Peyer's patch (tissue), 4 donors: ENCODE measurements around the gene BICRA.

ENCODE experiments used
- POLR2A ChIP-seq, 2 donors: fragments of 450-650 bp; IDR thresholded peaks; one replicate each; pipeline ENCODE4 v1.5.1; 2017; ENCODE audit warnings: antibody characterized with exemption in 2 of 2, mild to moderate bottlenecking in 2 of 2, moderate library complexity in 2 of 2
- TF ChIP-seq, protein P1 (sequence below), 6 experiments: fragments of 450-650 bp in 4 of 6; fragments of 200-600 bp in 2 of 6; sonication (generic) in 1 of 6; IDR thresholded peaks; one replicate each; pipeline ENCODE4 v1.5.1; 2017 to 2019; ENCODE audit warnings: antibody characterized with exemption in 6 of 6, mild to moderate bottlenecking in 3 of 6, moderate library complexity in 1 of 6

DNA sequence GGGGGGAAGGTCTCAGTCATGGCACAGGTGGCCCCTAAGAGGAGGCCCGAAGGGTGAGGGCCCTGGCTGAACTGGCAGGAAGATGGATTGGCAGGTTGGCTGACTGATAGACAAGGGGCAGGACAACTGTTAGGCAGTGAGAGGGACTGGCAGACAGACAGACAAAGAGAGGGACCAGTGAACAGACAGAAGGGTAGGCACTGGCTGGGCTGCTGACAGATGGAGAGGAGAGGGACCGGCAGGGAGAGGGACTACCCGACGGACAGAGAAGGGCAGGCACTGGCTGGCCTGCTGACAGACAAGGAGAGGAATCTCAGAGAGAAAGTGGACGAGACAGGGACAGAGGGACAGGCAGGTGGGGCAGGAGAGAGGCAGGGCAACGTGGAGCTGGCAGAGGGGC, 72.5 kb downstream of the BICRA start:
- TF ChIP-seq POLR2A (IDR thresholded peaks at IDR 0.05) = no peak
- TF ChIP-seq, protein P1, sequence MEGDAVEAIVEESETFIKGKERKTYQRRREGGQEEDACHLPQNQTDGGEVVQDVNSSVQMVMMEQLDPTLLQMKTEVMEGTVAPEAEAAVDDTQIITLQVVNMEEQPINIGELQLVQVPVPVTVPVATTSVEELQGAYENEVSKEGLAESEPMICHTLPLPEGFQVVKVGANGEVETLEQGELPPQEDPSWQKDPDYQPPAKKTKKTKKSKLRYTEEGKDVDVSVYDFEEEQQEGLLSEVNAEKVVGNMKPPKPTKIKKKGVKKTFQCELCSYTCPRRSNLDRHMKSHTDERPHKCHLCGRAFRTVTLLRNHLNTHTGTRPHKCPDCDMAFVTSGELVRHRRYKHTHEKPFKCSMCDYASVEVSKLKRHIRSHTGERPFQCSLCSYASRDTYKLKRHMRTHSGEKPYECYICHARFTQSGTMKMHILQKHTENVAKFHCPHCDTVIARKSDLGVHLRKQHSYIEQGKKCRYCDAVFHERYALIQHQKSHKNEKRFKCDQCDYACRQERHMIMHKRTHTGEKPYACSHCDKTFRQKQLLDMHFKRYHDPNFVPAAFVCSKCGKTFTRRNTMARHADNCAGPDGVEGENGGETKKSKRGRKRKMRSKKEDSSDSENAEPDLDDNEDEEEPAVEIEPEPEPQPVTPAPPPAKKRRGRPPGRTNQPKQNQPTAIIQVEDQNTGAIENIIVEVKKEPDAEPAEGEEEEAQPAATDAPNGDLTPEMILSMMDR (IDR thresholded peaks at IDR 0.05) = no peak
